K562 (cell line): ENCODE results near the gene SS18L1. TPM values are rescaled to one million over a fixed set of nuclear protein-coding genes. Genes with fewer than 3 reads are reported as not detected.

ENCODE experiments used
- HES1 ChIP-seq: fragments of 450-650 bp; IDR thresholded peaks from 2 replicates; pipeline ENCODE4 v1.6.1; 2016; ENCODE audit warnings: low read depth, mild to moderate bottlenecking, moderate library complexity
- ID3 ChIP-seq, 2 experiments: fragments of 250-450 bp in 1 of 2; fragments of 450-650 bp in 1 of 2; sonication (Bioruptor Pico) in 1 of 2; IDR thresholded peaks; 2 replicates each; pipeline versions ENCODE4 v1.6.1 to v1.8.0; 2016 to 2021; ENCODE audit warnings: mild to moderate bottlenecking in 2 of 2, moderate library complexity in 2 of 2, missing compliant biosample characterization in 1 of 2, missing genetic modification characterization in 1 of 2
- MAFK ChIP-seq: IDR thresholded peaks from 2 replicates; pipeline ENCODE4 v1.6.1; 2011; ENCODE audit warnings: low read length, improper control_type of control experiment
- NBN ChIP-seq: fragments of 450-650 bp; IDR thresholded peaks from 2 replicates; pipeline ENCODE4 v1.6.1; 2016; ENCODE audit warnings: low read depth, mild to moderate bottlenecking
- SNIP1 ChIP-seq: fragments of 450-650 bp; IDR thresholded peaks from 2 replicates; pipeline ENCODE4 v1.7.1; 2017; ENCODE audit warnings: low read depth, mild to moderate bottlenecking
- TRIM25 ChIP-seq: fragments of 450-650 bp; IDR thresholded peaks from 2 replicates; pipeline ENCODE4 v1.7.0; 2016; ENCODE audit warnings: borderline replicate concordance
- UBTF ChIP-seq, 2 experiments: IDR thresholded peaks; 2 replicates each; pipeline ENCODE4 v1.6.1; 2012; ENCODE audit warnings: improper control_type of control experiment in 2 of 2, low read depth in 2 of 2, low read length in 2 of 2, borderline replicate concordance in 1 of 2
- ZBTB12 ChIP-seq: fragments of 250-450 bp; sonication (Bioruptor Pico); IDR thresholded peaks from 2 replicates; pipeline ENCODE4 v1.4.0; 2020
- ZBTB33 ChIP-seq: sonication (generic); formaldehyde crosslinking; IDR thresholded peaks from 2 replicates; pipeline ENCODE4 v1.8.1; 2023; ENCODE audit warnings: mild to moderate bottlenecking, missing genetic modification reagents
- ZNF699 ChIP-seq: fragments of 250-450 bp; sonication (Bioruptor Pico); IDR thresholded peaks from 2 replicates; pipeline ENCODE4 v1.8.0; 2021; ENCODE audit warnings: mild to moderate bottlenecking, moderate library complexity; ENCODE audit not compliant: insufficient replicate concordance
- ZNF766 ChIP-seq: fragments of 200-800 bp; sonication (Bioruptor generic); conservative IDR thresholded peaks from 2 replicates; pipeline ENCODE4 v1.6.1; 2016; ENCODE audit warnings: missing genetic modification characterization, missing compliant biosample characterization
- polyA plus RNA-seq, 8 experiments: library from polyadenylated mRNA; depleted of rRNA in 4 of 8; stranded (reverse) in 5 of 8; unstranded in 3 of 8; fragments of >200 nt; fragmentation: Nextera tagmentation in 2 of 8; fragmentation: Illumina TruSeq in 1 of 8; extraction: Ambion mirVana in 2 of 8; extraction: Trizol in 1 of 8; gene quantifications; 2 replicates each; pipeline versions ENCODE4 v1.2.1 to v1.2.3, GENCODE V29; 2011 to 2014; ENCODE audit warnings: inconsistent platforms in 1 of 8, missing spikeins in 1 of 8
- total RNA-seq, 7 experiments: library from RNA; depleted of rRNA in 6 of 7; stranded (reverse); fragments of >200 nt in 6 of 7; fragmentation: Illumina TruSeq in 2 of 7; extraction: Trizol in 2 of 7; gene quantifications; 2 replicates each; pipeline versions ENCODE4 v1.2.1 to v1.2.3, GENCODE V29; 2011 to 2021; ENCODE audit warnings: low replicate concordance in 1 of 7

The SS18L1 gene
- total and polyA plus RNA-seq, 9 of the 15 experiments (the other 6 are each of a cell fraction or from before 2014, with no cell fraction given): 2.7 to 28.3 (median 15.1) TPM

GRCh38 chr20:62120990-62121775, 22.4 kb upstream of the SS18L1 start (continued):
- TF ChIP-seq ZBTB33 (CRISPR knock-in tag) (no peak), HES1 (no peak), SNIP1 (no peak), UBTF (IDR thresholded peaks at IDR 0.05; ENCODE audit: borderline replicate concordance in 1 of 2, low read depth in 2 of 2, low read length in 2 of 2) (peak in 1 of 2 experiments; percentile 36; a peak in 1 of 4 replicates), ID3 (CRISPR knock-in tag; IDR thresholded peaks at IDR 0.05) (no peak), ID3 (tag; IDR thresholded peaks at IDR 0.05) (no peak), TRIM25 (no peak), MAFK (no peak), ZNF766 (CRISPR knock-in tag) (no peak), NBN (0 out of 2 replicates have a peak, but pooled peaks have one; percentile 47), ZNF699 (no peak), ZBTB12 (CRISPR knock-in tag) (no peak)
